Measurements from ENCODE around the gene CDKN1C. TPM values are rescaled to one million over a fixed set of nuclear protein-coding genes. Genes with fewer than 3 reads are reported as not detected.

Gene CDKN1C
- total and polyA plus RNA-seq, 2 of the 8 experiments (the other 6 are each of a cell fraction or from before 2014, with no cell fraction given), result 12.8 to 14.1 TPM

DNA sequence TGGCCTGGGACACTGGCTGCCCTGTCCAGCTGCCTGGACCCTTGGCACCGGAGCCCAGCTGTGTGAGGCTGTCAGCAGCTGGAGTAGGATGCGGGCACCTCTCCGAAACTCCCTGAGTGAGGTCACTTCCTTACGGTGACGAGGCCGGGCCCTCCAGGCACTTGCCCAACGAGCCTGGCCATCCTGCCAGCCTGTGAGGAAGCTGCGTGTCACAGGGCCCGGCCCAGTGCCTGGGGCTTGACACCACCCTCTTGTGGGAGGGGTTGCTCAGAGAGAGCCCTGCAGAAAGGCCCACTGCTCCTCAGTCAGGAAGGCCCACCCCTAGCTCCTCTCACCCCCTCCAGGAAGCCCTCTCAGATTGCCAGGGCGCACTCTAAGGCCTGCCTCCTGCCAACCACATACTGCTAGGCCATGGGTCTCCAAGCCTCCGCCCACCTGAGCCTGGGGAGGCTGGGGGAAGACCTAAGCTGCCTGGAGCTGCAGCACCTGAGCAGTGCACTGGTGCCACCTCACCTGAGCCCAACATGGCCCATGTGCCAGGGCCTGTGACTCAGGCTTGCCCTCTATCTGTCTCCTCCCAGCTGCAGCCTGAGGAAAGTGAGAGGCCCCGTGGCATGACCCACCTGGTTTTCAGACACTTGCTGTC lies 47.9 kb upstream of the CDKN1C start:
- DNase-seq (ENCODE audit: low read depth in 1 of 2, low spot score in 2 of 2) (peak; percentile 38 to 56), FAIRE-seq (no peak)
- Histone ChIP-seq H3K4me2 (ENCODE audit: insufficient read depth in 1 of 2, low read depth in 2 of 2, low read length in 2 of 2) (no peak overlapping the region), H4K91ac (replicated peaks; ENCODE audit: insufficient read length, low read length) (no peak overlapping the region), H3K14ac (ENCODE audit: insufficient read length) (no peak overlapping the region), H2BK5ac (ENCODE audit: low read depth, low read length) (no peak overlapping the region), H3K79me1 (ENCODE audit: low read depth, low read length) (no peaks in the 10 kb centered on the region), H3K27ac (ENCODE audit: low read depth, low read length) (no peak overlapping the region), H3K36me3 (ENCODE audit: control insufficient read depth in 2 of 4, insufficient read depth in 4 of 4, low read length in 3 of 4) (no peaks in the 10 kb centered on the region), H3K18ac (ENCODE audit: extremely low read depth, low read length) (no peak overlapping the region), H3K4ac (replicated peaks; ENCODE audit: insufficient read length, low read depth, low read length) (no peak overlapping the region), H2BK20ac (ENCODE audit: low read length) (no peak overlapping the region), H4K8ac (ENCODE audit: extremely low read depth, insufficient read depth, low read length) (peak overlapping the region; percentile 18; the same call in 1 of the 2 replicates), H3K4me3 (ENCODE audit: extremely low read depth in 1 of 4, insufficient read depth in 2 of 4, low read depth in 3 of 4, low read length in 4 of 4) (no peak overlapping the region), H3K23ac (ENCODE audit: insufficient read length) (no peak overlapping the region), H4K20me1 (replicated peaks in 1 of 2; ENCODE audit: control insufficient read depth in 1 of 2, insufficient read depth in 2 of 2, low read length in 2 of 2) (no peaks in the 10 kb centered on the region), H2BK15ac (ENCODE audit: low read length) (no peak overlapping the region), H3K27me3 (replicated peaks in 1 of 4; ENCODE audit: control insufficient read depth in 3 of 4, extremely low read depth in 1 of 4, insufficient read depth in 3 of 4, low read length in 3 of 4) (peaks cover 12 to 16% (median 15%) of the 10 kb centered on the region in 4 experiments), H2BK120ac (replicated peaks; ENCODE audit: low read depth, low read length) (no peak overlapping the region), H3K56ac (replicated peaks; ENCODE audit: insufficient read length, low read depth, low read length) (no peak overlapping the region), H3K4me1 (replicated peaks in 1 of 4; ENCODE audit: control insufficient read depth in 3 of 4, insufficient read depth in 4 of 4, low read length in 3 of 4) (peaks cover 0 to 9% (median 2%) of the 10 kb centered on the region in 4 experiments; a peak in 6 of 7 replicates), H3K9ac (replicated peaks in 1 of 4; ENCODE audit: extremely low read depth in 1 of 4, low read depth in 3 of 4, low read length in 3 of 4) (no peak overlapping the region), H4K5ac (ENCODE audit: insufficient read length, low read depth, low read length) (no peak overlapping the region), H3K79me2 (ENCODE audit: control insufficient read depth in 1 of 2, insufficient read depth in 2 of 2, low read length in 2 of 2) (no peaks in the 10 kb centered on the region), H2AFZ (ENCODE audit: low read length) (no peak overlapping the region), H2BK12ac (ENCODE audit: low read depth, low read length) (no peak overlapping the region), H3K23me2 (ENCODE audit: low read depth, low read length) (peaks cover 7% of the 10 kb centered on the region; the same call in 1 of the 2 replicates), H3K9me3 (ENCODE audit: insufficient read depth in 2 of 2, low read depth in 1 of 2, low read length in 1 of 2) (peaks cover 9% of the 10 kb centered on the region in 2 experiments), H2AK5ac (ENCODE audit: low read depth, low read length) (no peak overlapping the region)
- 83% methylated on average over 11 of the region's 12 CpGs; no CpG with 5 or more reads in 1 of the 2 experiments for whole genome bisulfite sequencing, 2 experiments (ENCODE audit: extremely low coverage in 1 of 2, insufficient coverage in 1 of 2, insufficient read length in 1 of 2, insufficient replicate concordance in 2 of 2, low coverage in 1 of 2, low lambda C conversion rate in 2 of 2, missing lambda C conversion rate in 1 of 2)
- CTCF ChIA-PET (ENCODE audit: partially characterized antibody), result interaction anchor here (0.6 to 9.4 kb wide), 9 partner anchors 9 to 401 kb away, joined by 3 to 129 read pairs (median 3); partner anchors contain the start of gene CDKN1C
- POLR2A ChIA-PET (ENCODE audit: partially characterized antibody), result interaction anchor here (1.2 to 1.7 kb wide), 4 partner anchors 9 to 124 kb away, joined by 4 to 6 read pairs (median 4); partner anchors contain the start of gene CARS1
- TF ChIP-seq SIX5 (IDR thresholded peaks at IDR 0.05; ENCODE audit: low read depth, low read length) (no peak), CHD2 (IDR thresholded peaks at IDR 0.05; ENCODE audit: low read length) (no peak), POLR2AphosphoS5 (IDR thresholded peaks at IDR 0.05; ENCODE audit: low read depth, low read length) (no peak), BACH1 (IDR thresholded peaks at IDR 0.05; ENCODE audit: low read length) (no peak)
- TF ChIP-seq, protein P1, sequence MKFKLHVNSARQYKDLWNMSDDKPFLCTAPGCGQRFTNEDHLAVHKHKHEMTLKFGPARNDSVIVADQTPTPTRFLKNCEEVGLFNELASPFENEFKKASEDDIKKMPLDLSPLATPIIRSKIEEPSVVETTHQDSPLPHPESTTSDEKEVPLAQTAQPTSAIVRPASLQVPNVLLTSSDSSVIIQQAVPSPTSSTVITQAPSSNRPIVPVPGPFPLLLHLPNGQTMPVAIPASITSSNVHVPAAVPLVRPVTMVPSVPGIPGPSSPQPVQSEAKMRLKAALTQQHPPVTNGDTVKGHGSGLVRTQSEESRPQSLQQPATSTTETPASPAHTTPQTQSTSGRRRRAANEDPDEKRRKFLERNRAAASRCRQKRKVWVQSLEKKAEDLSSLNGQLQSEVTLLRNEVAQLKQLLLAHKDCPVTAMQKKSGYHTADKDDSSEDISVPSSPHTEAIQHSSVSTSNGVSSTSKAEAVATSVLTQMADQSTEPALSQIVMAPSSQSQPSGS (IDR thresholded peaks at IDR 0.05; ENCODE audit: low read length), result no peak
- TF ChIP-seq, protein P2, sequence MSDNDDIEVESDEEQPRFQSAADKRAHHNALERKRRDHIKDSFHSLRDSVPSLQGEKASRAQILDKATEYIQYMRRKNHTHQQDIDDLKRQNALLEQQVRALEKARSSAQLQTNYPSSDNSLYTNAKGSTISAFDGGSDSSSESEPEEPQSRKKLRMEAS (IDR thresholded peaks at IDR 0.05), result no peak

All from H1 (cell line).